GM12891 (cell line): ENCODE data around the gene IMMP2L.

ENCODE experiments used
- PAX5 ChIP-seq: IDR thresholded peaks from 2 replicates; pipeline ENCODE4 v1.6.1; 2011; ENCODE audit warnings: low read length, moderate library complexity, mild to moderate bottlenecking; ENCODE audit not compliant: insufficient read depth, severe bottlenecking
- POLR2A ChIP-seq: IDR thresholded peaks from 2 replicates; pipeline ENCODE4 v1.6.1; 2011; ENCODE audit warnings: low read depth, low read length, control low read depth
- POLR2AphosphoS5 ChIP-seq: IDR thresholded peaks from 2 replicates; pipeline ENCODE4 v1.6.1; 2011; ENCODE audit warnings: low read depth, low read length, control low read depth

- no peak for TF ChIP-seq POLR2A
- TF ChIP-seq POLR2AphosphoS5, result no peak
- no peak for TF ChIP-seq PAX5
Measured at GRCh38 chr7:111358915-111359314, 203.4 kb downstream of the IMMP2L start.
